HL-60/S4 (cell line): ENCODE data around the gene PTPRN2.

Source experiments
- in situ Hi-C: fragments of 300-500 bp; cut with MboI; formaldehyde crosslinking; loops from 2 replicates; pipeline ENCODE4 v1.14.3; 2022; ENCODE audit warnings: low sequenced_read_pairs

PTPRN2 gene

DNA sequence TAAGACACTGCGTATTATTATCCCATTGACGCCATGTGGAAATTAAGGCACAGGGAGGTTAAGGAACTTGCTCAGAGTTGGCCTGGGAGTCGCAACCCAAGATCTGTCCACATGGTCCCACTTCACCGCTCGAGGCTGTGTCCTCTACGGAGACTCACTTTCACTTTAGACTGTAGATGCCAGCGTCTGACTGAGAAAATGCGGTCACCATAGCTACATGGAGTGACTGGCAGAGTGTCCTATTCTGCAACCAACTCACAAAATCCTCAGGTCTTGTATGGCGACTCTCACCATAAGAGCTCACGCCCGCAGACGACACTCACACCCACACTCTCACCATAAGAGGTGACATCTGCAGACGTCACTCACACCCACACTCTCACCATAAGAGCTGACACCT lies 257.9 kb downstream of the PTPRN2 start:
- in situ Hi-C loops: no loop called here

DNA sequence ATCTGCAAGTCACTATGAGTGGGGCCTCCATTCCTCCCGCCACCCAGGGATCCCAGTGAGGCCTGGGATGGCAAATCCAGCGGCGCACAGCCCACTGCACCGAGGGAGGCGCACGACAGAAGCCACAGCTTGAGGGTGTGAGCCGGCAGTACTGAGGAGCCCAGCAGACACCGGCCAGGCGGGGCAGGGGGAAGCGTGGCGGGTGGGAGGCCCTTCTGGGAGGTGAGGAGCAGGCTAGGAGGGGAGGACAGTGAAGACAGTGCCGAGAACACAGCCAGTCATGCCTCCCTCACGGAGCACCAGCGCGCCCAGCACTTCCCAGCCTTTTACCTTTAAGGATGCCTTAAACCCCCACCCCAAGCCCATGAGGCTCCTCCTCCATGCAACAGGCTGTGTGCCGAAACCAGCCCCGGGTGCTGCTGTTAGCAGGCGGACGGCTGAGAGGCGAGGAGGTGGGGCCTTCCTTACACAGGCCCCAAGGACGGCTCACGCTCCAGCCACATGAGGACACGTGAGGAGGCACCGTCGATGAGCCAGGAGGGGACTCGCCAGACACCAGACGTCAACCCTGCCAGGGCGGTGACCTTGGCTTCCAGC lies 258.5 kb downstream of the PTPRN2 start:
- in situ Hi-C loops: no loop called here

DNA sequence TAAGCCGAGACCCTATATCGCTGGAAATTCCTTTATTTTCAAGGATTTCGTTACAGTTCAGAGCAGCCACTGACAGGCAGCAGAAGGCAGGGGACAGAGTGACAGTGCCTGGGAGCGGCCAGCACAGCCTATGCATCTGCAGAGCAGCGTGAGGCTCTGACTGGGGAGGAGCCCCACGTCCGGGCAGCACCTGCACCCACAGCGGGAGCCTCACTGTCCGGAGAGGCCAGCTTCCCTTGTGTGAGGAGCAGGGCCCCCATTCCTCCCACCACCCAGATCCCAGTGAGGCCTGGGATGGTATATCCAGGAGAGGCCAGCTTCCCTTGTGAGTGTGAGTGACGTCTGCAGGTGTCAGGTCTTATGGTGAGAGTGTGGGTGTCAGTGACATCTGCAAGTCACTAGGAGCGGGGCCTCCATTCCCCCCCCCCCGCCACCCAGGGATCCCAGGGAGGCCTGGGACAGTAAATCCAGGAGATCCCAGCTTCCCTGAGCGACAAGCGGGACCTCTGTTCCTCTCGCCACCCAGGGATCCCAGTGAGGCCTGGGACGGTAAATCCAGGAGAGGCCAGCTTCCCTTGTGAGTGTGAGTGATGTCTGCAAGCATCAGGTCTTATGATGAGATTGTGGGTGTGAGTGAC lies 259.1 kb downstream of the PTPRN2 start:
- in situ Hi-C loops: no loop called here

DNA sequence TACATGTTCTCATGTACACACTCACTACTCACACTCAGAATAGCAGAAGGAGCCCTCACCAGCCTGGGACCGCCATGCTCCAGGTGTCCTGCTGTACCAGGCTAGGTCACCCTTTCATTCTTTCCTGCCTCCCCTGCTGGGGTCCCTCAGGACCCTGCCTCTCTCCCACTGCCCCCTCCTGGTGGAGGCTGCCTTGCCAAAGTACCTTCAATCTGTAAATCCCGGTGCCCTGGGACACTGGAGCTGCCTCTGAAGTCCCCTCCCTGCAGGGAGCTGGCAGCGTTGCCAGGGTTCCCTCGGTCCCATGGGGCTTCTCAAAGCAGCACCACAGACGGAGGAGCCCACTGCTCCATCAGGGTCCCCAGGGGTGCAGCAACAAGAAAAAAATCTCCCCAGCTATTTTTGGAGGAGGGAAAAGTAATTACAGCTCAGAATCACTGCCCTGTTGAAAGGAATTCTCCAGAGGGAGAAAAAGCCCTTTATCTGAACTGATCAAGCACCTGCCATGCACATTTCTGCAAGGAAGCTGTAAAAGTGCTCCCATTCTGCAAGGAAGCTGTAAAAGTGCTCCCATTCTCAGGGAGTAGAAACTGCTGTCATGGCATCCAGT lies 259.9 kb downstream of the PTPRN2 start:
- in situ Hi-C loops: no loop called here

DNA sequence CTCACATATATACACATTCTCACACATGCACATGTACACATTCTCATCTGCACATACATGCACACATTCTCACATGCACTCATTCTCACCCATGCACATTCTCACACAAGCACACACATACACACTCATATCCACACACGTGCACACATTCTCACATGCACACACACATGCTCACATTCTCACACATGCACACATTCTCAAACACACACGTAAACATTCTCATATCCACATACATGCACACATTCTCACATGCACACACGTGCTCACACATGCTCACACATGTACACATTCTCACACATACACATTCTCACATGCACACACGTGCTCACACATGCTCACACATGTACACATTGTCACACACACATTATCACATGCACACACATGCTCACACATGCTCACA lies 260.6 kb downstream of the PTPRN2 start:
- in situ Hi-C loops: no loop called here

DNA sequence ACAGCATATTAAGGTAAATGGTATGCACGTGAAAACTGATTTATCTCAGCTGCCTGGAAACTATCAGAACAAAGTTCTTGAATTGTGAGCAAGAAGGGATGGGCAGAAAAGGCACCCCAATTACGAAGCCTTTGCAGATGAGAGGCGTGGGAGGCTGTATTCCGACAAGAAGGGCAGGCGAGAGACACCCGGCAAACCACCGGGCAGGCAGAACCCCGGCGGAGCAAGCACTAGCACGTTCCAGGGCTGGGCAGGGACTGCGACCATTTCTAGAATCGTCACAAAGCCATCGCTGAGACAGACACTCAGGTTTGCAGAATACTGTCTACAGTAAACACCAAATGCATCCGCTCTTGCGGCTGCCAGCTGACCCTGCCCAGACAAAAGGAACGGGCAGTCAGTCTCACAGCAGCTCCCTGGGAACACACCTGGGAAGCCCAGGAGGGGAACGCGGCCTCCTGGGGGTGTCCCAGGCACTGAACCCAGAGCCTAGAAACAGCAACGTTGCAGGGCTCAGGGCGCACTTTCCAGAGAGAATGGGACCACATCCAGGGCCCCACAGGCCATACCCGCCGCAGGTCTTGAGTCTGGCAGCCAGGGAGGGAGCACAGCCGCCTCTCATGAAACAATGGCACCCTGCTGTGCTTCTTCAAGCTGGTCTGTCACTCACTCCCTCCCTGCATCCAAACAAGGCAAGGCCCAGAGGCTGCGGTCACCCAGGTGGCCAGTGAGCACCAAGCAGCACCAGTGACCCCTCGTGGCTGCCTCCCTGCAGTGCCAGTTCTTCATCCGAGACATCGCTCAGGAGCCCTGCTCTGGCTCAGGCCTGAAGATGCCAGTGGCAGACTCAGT lies 261.9 kb downstream of the PTPRN2 start:
- in situ Hi-C loops: no loop called here

DNA sequence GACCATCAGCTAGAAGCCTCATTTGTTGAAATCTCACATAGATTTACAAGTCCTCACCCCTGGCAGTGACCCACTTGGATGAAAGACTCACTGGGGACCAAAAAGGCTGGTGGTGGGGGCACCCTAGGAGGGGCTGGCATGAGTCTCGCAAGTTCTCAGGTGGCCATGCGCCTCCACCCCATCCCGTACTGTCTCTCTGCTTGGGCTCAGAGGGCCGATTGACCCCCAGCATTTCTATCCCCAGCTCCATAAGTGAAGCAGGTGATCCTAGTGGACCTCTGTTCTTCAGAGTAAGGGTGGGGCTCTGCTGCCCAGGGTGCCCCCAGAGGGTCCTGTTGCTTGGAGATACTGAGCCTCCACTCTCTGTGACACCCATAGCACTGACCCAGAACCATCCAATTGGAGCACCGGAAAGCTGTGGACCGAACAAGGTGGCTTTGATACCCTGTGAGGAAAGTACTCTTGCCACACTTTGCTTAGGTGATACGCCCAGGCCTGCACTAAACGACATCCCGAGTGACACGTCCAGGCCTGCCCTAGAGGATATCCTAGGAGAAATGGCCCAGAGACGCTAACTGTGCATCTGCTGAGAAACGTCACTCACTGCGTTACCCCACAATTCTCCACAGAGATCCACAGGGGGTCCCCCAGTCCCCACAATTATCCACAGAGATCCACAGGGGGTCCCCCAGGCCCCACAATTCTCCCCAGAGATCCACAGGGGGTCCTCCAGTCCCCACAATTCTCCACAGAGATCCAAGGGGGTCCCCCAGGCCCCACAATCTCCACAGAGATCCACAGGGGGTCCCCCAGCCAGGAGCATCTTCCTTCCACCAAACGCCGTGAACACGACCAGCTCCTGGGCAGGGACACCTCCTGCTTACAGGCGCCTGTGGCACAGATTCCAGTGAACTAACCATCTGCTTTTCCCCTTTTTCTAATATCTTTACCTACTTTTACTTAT lies 262.9 kb downstream of the PTPRN2 start:
- in situ Hi-C loops: no loop called here

DNA sequence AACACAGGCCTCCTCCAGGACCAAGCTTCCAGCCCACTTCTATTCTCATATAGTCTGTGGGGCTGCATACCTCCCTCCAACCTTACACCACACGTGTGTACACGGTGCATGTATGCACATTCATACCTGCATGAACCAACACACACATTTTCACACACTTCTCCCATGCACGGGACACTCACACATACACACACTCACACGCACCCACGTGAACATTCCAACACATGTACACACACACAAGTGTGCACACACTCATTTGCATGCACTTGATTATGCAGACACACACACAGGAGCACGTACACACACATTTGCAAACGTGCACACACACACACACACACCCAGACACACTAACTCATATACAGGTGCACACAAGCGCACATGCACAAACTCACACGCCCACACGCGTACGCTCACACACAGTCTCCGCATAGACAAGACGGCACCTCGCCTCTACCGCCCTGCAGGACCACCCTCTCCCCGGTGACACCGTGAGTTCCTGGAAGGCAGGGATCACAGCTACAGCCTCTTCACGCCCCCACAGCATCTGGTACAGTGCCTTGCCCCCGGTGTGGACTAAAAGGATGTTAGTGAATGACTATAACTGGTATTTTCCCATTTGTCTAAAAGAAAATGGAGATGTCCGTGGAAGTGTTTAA lies 263.8 kb downstream of the PTPRN2 start:
- in situ Hi-C loops: no loop called here

DNA sequence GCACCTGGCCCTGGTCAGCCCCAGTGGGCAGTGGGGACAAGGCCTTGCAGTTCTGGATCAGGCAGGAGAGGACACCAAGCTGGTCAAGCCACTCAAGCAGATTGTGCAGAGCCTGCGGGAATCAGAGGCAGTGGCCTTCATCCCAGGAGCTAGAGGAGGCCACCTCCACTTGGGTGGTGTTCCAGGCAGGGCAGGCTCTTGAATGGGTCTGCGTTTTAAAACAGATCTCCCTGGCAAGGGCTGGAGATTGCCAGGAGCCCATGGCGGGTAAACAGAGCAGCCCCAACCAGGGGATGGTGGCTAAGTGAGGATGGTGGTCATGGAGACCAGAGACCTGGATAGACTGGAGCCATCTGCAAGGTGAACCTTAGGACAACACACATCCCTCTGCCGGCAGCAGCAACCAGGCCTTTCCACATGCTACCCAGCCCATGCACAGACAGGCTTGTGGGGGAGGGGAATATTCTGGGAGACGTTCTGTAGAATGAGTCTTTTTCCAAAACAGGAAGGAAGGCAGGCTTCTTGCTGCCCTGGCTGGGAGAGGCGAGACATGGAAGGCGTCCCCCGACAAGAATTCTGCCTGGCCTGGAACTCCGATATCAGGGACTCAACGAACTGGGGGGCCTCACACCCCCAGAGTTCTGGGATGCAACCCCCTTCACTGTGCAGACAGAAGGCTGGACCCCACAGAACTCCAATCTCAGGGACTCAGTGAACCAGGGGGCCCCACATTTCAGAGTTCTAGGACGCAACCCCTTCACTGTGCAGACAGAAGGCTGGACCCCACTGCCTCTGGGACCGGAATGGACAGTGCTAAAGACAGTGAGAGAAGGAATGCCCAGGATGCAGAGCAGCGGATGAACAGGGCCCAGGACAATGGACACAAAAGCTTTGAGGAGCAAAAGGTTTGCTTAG lies 264.8 kb downstream of the PTPRN2 start:
- in situ Hi-C loops: no loop called here

DNA sequence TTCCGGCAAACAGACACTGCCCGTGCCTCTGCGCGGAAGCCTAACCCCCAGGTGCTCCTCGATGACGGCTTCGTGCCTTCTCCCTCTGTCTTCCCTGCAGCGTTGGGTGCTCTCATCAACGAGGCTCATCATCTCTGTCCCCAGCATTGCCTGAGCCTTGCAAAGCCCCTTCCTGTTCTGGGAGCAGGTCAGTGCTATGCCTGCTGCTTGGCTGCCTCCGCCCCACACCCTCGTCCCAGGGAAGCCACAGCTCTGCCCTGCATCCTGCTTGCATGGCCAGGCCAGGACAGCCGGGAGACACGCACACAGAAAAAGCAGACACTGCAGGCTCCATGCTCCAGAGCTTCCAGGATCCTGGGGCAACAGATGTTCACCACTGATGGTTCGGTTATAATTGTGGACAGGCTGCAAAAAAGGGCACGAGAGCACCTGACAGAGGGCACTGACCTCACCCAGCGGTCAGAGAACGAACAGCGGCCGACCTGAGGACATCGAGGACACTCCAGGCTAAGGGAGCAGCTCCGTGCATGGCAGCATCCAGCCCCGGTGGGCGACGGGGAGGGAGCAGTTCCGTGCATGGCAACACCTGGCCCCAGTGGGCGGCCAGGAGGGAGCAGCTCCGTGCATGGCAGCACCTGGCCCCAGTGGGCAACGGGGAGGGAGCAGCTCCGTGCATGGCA lies 265.5 kb downstream of the PTPRN2 start:
- in situ Hi-C loops: no loop called here

DNA sequence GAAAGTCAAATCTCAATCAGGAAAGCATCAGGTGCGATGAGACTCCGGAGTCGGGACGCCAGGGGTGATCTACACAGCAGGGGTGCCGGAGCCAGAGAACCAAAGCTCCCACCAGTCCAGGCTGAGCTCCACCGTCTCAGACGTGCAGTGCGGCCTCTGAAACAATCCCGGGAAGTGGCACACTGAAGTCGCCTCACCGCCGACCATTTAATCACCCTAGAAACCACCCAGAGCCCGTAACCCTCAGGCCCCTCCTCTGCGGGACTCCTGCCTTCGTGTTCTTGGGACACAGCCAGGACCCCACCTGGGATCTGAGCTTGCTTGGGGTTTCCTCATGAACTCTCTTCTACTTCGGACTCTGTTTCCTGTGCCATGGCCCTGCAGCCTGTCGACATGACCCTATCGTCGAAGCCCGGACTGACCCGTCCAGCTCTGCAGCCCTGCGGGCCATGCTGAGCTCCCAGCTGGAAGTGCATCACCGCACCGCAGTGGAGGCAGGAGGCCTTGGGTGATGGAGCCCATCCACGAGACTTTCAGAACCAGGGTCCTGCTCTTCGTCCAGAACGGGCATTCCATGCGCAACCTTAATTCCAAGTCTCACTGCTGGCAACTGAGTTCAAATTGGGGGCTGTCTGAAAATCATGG lies 266.4 kb downstream of the PTPRN2 start:
- in situ Hi-C loops: no loop called here

DNA sequence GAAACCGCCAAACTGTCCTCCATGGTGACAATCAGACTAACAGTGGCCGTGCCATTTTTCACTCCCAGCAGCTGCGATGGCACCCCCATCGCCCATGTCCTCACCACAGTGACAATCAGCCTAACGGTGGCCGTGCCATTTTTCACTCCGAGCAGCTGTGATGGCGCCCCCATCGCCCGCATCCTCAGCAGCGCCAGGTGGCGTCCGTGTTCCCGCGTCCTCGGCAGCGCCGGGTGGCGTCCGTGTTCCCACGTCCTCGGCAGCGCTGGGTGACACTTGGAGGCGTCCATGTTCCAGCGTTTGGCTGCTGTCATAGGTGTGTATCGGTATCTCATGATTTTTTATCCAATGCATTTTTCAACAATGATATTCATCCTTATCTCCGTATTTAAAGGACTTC lies 267.3 kb downstream of the PTPRN2 start:
- in situ Hi-C loops: no loop called here

DNA sequence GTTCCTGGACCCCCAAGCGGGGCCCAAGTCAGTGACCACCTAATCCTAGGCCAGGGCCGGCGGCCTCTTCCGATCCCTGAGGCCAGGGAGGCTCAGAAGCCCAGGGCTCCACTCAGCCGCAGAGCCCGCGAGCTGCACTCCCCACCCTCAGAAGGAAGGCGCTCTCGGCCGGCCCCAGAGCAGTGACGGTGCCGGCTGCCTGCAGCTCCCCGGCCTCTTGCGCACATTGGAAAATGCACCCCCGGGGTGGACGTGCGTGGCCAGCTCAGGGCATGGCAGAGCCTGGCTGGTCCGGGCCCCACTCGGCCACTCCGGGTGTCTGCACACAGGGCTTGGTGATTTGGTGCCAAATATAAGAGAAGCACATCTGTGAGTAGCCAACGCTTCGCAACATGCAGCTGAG lies 269.1 kb downstream of the PTPRN2 start:
- in situ Hi-C loops: no loop called here

DNA sequence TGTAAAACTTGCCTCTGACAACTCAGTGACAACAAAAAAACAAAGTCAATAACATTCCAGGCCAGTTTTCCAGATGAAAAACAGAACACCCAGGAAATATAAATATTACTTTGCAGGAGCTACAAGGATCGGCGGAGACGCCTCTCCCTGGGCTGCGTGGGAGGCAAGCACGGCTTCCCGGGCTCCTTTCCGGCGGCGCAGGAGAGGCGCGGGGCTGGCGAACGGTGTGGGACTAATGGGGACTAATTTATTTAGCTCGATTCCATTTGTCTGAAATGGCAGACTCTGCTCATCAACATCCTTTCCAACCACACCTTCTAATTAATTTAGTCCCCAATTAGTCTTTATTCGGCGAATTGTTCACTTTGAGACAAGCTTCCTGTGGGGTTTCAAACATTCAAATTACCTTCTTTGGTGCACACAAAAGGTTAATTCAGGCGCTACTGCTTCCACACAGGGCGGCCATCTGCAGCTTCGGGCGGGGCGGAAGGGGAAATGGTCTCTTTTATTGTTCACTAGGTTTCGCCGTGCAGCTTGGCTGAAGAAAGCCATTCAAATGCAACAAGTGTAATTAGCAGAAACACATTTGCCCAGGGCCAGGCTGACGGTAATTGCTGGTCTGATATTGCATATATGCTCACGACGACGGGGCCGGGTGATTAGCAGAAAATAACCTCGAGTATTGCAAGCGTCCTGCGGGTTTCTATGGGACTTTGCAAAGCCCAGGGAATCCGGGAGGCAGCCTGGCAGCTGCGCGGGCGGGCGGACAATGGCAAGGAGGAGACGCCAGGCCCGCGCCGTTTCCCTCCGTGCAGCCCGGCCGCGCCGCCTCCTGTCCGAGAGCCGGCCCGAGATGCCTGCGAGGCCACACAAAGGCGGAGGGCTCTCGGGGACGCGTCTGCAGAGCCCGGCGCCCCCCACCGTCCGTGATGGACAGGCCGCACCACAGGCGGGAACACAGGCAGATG lies 270.1 kb downstream of the PTPRN2 start:
- in situ Hi-C loops: no loop called here

DNA sequence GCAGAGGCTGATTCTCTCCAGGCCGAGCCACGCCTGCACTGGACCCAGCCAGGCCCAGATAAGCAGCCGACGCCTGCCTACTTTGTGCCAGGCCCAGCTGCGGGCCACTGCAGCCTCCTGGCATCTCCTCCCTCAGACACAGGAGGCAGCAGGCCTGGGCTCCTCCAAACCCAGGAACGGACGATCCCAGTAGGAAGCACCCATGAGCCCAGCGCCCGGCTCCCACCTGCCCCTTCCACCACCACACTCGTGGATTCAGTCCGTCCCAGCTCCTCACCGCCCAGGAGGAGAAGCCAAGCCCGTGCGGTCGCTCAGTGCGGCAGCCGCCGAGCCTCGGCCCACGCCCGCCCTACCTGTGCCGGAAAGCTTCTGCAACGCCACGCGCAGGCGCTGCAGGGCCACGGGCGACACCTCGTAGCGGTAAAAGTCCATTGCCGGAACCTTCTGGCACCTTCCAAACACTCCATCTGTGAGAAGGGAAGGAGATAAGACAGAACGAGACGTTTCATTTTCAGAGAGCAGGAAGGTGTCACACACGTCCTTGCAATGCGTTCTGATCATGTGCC lies 271.1 kb downstream of the PTPRN2 start:
- in situ Hi-C loops: no loop called here

DNA sequence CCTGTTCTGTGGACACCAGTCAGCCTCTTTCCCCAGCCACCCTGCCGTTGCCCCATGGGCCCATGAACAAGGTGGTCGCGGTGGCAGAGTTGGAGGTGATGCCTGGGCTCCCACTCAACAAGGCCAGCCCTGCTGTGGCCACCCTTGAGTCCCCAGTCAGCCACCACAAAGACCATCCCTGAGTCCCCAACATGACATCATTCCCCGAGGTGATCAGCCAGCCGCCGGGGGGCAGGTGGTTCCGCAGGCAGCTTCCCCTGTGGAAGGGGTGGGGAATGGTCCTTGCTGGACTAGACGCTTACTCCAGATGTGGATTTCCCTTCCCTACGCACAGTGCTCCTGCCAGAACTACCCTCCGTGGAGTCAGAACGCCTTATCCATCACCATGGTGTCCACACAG lies 271.7 kb downstream of the PTPRN2 start:
- in situ Hi-C loops: no loop called here

DNA sequence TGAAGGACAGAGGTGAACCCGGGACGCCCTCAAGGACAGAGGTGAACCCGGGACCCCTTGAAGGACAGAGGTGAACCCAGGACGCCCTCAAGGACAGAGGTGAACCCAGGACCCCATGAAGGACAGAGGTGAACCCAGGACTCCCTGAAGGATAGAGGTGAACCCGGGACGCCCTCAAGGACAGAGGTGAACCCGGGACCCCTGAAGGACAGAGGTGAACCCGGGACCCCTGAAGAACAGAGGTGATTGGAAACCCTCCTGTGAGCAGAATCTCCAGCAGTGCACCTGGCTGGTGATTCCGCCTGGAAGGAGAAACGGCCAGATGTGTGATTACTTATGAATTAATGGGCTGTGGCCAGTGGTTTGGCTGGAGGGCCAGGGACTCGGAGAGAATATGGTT lies 272.3 kb downstream of the PTPRN2 start:
- in situ Hi-C loops: no loop called here
